ENCODE data around the gene SMPX. TPM values are rescaled to one million over a fixed set of nuclear protein-coding genes. Genes with fewer than 3 reads are reported as not detected.
A peak's percentile ranks its signal among the peaks of the same experiment; 100 is the strongest.

SMPX gene
- total RNA-seq, 1 experiment from 2014 or later, result 16.8 TPM

DNA sequence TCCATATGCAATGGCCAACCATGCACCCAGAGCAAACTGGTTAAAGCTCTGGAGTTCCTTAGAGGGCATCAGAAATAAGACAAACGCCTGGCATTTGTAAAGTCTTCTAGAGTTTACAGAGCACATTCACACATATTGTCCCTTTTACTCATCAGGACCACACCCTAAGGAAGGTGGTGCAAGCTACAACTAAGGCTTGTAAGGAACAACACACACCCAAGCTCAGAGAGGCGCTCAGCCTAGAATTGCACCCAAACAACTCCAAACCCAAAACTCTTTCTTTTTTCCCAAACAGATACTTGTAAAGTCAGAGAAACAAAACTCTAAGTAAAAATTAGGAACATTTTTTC lies 46.1 kb downstream of the SMPX start:
- H3K27me3 ChIP-seq, result no peaks in the 10 kb centered on the region
- no peaks in the 10 kb centered on the region for H3K36me3 ChIP-seq
- DNase-seq, result no peak
- no peak overlapping the region for H3K4me3 ChIP-seq
- no peak overlapping the region for H3K27ac ChIP-seq
- H3K4me1 ChIP-seq, result no peaks in the 10 kb centered on the region; the same call in 1 of the 2 replicates
- H3K9me3 ChIP-seq (replicated peaks), result peaks cover 4% of the 10 kb centered on the region; the same call in 1 of the 2 replicates

DNA sequence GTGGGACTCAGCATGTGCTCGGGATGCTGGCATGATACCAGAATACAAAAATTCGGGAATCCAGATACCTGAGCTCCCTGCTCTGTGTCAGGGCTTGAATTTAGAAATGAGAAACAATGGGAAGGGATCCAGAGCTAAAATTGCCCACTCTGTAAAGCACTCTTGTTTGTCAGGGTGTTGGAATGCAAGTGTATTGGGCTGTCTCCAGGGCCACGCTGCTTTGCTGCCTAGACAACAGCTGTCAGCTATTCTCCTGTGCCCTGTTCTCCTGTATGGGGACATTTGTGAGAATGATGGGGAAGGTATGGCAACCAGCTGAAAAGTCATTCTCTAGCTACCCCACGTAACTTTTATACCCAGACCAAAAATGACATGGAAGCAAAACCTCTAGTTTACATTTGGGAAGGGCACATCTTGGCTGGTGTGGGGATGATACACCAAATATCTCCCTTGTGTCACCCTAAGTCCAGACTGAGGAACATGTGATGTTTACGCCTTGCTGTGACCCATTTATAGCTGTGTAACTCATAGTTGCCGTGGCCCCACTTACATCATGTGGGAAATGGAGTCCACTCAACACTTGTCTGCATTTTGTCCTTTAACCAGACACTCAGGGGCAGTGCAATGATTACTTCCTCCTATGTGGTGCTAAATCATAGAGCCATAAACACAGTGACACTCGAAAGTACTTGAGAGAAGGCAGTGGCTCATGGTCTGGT lies 46.6 kb downstream of the SMPX start:
- Histone ChIP-seq H3K9me3 (replicated peaks) (peaks cover 4% of the 10 kb centered on the region; the same call in 1 of the 2 replicates), H3K27me3 (no peaks in the 10 kb centered on the region), H3K4me1 (no peaks in the 10 kb centered on the region; the same call in 1 of the 2 replicates), H3K4me3 (no peak overlapping the region), H3K27ac (no peak overlapping the region), H3K36me3 (no peaks in the 10 kb centered on the region)
- DNase-seq, result no peak

DNA sequence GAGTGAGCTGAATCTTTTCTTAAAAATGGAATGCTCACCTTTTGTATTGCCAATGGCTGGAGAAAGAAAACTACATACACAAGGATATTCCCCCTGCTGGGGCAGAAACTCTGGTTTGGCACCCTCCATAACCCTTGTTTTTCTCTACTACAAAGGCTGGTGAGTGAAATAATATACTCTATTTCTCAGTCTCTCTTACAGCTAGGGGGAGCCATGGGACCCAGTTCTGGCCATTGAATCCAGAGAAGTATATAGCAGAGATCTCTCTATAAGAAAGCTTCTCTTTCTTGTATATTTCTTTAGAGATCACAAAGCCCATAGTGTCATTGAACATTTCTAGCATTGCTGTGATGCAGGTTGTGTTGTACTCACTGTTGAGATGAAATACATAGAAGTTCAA lies 49.8 kb downstream of the SMPX start:
- H3K4me3 ChIP-seq, result no peak overlapping the region
- H3K4me1 ChIP-seq, result no peaks in the 10 kb centered on the region; the same call in 1 of the 2 replicates
- H3K27ac ChIP-seq, result no peak overlapping the region
- H3K36me3 ChIP-seq, result no peaks in the 10 kb centered on the region
- no peaks in the 10 kb centered on the region for H3K27me3 ChIP-seq
- DNase-seq, result peak; percentile 17 to 55
- H3K9me3 ChIP-seq (replicated peaks), result peaks cover 3% of the 10 kb centered on the region; the same call in 1 of the 2 replicates

DNA sequence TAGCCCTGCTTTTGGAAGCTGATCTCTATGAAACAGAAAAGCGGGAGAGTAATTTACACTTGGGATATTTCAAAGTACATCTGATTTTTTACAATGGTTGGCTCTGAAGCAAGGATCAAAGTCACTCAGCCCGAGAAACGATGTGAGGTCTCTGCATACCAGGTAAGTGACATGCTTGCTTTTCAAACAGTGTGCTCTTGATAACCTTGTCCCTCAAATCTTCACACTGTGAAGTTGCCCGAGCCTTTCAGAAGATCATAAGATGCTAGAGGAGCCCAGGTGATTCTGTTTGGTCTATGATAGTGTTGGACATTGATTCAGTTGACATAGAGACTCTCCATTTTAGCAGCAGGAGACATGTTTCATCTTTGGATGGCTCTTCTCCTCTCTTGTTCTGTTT lies 52.7 kb downstream of the SMPX start:
- Histone ChIP-seq H3K9me3 (replicated peaks) (no peaks in the 10 kb centered on the region), H3K27me3 (no peaks in the 10 kb centered on the region), H3K4me3 (no peak overlapping the region), H3K27ac (no peak overlapping the region), H3K4me1 (peaks cover 6% of the 10 kb centered on the region; the same call in 1 of the 2 replicates), H3K36me3 (no peaks in the 10 kb centered on the region)
- no peak for DNase-seq

DNA sequence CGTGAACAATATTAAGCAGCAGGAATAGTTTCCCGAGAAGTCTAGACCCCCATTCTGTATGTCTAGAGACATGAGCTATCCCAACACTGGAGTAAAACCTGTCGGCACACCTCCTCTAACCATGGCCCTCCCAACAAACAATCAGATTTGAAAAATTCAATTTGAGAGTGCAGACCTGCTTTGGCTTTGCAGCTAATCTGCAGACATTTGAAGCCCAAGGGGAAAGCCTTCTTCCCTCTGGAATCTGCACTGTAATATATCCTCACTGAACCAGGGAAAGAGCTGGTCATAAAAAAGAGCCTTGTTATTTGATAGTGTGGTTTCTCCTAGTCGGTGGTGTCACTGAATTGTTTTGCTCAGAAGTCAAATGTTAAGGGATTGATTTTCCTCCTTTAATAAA lies 55.2 kb downstream of the SMPX start:
- Histone ChIP-seq H3K27ac (no peak overlapping the region), H3K4me3 (no peak overlapping the region), H3K36me3 (no peaks in the 10 kb centered on the region), H3K4me1 (peaks cover 6% of the 10 kb centered on the region; the same call in 1 of the 2 replicates), H3K9me3 (replicated peaks) (no peaks in the 10 kb centered on the region), H3K27me3 (no peaks in the 10 kb centered on the region)
- no peak for DNase-seq

DNA sequence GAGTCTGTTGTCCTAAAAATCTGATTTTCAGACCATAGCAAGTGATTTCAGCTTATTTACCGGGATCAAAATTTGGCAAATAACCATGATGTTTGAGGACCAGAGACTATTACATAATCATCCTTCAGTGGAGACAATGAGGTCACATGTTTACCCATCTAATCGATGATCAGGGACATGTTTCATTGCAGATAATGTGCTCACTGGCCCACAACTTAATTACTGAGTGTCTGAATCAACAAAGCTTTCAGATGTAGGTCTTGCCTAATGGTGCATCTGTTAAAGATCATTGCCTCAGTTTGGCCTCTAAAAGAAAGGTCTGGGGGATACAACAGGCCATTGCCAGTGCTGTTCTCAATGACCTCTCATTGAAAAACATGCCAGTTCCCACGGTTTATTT lies 56.9 kb downstream of the SMPX start:
- no peaks in the 10 kb centered on the region for H3K36me3 ChIP-seq
- no peak overlapping the region for H3K27ac ChIP-seq
- no peaks in the 10 kb centered on the region for H3K27me3 ChIP-seq
- no peak overlapping the region for H3K4me3 ChIP-seq
- DNase-seq, result no peak
- H3K4me1 ChIP-seq, result peaks cover 6% of the 10 kb centered on the region; the same call in 1 of the 2 replicates
- H3K9me3 ChIP-seq (replicated peaks), result no peaks in the 10 kb centered on the region

DNA sequence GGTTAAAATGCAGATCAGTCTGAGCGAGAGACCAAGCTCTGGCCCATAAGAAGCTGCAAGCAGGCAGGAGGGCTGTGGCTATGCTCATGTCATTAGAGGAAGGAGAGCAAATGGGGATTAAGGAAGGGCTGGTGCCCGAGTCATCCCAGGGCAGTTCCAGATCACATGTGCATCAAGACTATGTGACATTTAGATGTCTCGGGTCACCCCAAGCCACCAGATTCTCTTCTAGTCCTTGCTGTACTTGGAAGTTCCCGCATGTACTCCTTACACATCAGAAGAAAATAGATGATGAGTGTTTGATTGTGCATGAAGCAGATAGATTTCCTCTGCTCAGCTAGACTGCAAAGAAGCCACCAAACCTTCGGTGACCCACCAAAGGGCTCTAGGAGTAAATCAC lies 57.6 kb downstream of the SMPX start:
- Histone ChIP-seq H3K36me3 (no peaks in the 10 kb centered on the region), H3K4me1 (peaks cover 6% of the 10 kb centered on the region; the same call in 1 of the 2 replicates), H3K9me3 (replicated peaks) (no peaks in the 10 kb centered on the region), H3K4me3 (no peak overlapping the region), H3K27ac (no peak overlapping the region), H3K27me3 (no peaks in the 10 kb centered on the region)
- DNase-seq, result no peak

DNA sequence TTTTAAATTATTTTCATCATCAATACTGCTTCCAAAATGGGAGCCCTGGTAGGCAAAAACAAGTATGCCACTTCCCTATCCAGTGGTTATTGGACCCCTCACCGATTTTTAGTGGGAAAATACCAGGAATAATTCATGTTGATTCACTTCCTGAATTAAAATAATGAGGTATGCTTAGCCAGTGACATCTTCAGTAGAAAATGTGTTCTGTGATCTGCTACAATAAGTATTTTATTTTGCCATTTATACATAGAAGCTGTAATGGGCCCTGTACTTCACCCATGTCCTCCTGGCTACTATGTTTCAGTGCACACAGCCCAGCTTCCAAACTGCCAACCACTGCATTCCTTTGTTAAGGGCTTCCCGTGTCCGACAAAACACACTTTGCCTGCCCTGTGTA lies 58.8 kb downstream of the SMPX start:
- Histone ChIP-seq H3K4me3 (no peak overlapping the region), H3K9me3 (replicated peaks) (no peaks in the 10 kb centered on the region), H3K4me1 (peaks cover 6% of the 10 kb centered on the region; the same call in 1 of the 2 replicates), H3K27me3 (no peaks in the 10 kb centered on the region), H3K27ac (no peak overlapping the region), H3K36me3 (no peaks in the 10 kb centered on the region)
- no peak for DNase-seq

DNA sequence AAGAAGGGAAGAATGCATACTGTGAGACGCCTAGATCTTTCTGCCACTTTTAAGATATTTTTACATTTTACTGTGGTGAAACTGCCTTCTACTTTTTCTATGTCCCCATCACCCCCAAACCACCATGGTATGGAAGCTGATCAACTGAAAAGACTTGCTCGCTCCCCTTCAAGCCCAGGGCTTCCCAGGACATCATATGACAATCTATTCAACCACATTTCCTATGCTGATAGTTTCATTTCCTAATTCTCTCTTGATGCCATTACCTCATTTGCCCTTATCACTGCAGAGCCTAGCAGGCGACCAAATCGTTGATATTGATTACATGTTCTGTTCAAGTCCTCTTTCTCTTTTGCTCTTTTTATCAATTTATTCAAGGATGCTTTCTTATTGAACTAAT lies 59.6 kb downstream of the SMPX start:
- Histone ChIP-seq H3K27me3 (no peaks in the 10 kb centered on the region), H3K36me3 (no peaks in the 10 kb centered on the region), H3K4me3 (no peak overlapping the region), H3K27ac (no peak overlapping the region), H3K4me1 (peaks cover 6% of the 10 kb centered on the region; the same call in 1 of the 2 replicates), H3K9me3 (replicated peaks) (no peaks in the 10 kb centered on the region)
- no peak for DNase-seq

DNA sequence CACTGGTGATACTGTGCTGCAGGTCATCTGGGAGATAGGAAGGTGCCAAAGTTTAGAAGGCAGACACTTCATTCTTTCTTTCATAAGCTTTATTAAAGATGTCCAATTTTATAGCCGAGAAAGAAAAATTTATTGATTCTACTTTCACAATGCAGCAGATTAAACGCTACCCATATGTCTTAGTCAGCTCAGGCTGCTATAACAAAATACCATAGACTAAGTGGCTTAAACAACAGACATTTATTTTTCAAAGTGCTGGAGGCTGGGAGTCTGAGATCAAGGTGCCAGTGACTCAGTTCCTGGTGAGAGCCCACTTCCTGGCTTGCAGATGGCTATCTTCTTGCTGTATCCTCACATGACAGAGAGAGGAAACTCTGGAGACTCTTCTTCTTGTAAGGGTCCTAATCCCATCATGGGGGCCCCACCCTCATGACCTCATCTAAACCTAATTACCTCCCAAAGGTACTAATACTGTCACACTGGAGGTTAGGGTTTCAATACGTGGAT lies 66.4 kb downstream of the SMPX start:
- DNase-seq, result no peak
- Histone ChIP-seq H3K27ac (no peak overlapping the region), H3K4me1 (no peaks in the 10 kb centered on the region), H3K9me3 (replicated peaks) (no peaks in the 10 kb centered on the region), H3K36me3 (no peaks in the 10 kb centered on the region), H3K4me3 (no peak overlapping the region), H3K27me3 (no peaks in the 10 kb centered on the region)

DNA sequence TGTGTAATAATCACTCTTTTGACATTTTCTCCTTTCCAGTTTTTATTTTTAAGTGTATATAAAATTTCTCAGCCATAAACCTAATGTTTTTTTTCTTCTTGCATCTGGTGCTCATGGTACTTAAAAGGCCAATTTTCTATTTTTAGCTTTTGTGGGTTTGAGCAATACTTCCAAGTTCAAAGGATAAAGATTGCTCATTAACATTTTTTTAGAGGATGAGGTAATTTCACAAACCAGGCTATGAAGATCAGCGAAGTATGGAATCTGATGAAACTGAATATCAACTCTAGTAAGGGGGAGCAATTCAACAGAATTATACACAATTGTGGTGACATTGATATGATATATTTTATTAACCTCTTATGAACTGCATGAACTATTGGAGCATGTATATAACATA lies 74.0 kb downstream of the SMPX start:
- H3K27me3 ChIP-seq, result no peaks in the 10 kb centered on the region
- no peak for DNase-seq
- H3K27ac ChIP-seq, result no peak overlapping the region
- H3K9me3 ChIP-seq (replicated peaks), result no peaks in the 10 kb centered on the region
- H3K36me3 ChIP-seq, result no peaks in the 10 kb centered on the region
- no peaks in the 10 kb centered on the region for H3K4me1 ChIP-seq
- no peak overlapping the region for H3K4me3 ChIP-seq

DNA sequence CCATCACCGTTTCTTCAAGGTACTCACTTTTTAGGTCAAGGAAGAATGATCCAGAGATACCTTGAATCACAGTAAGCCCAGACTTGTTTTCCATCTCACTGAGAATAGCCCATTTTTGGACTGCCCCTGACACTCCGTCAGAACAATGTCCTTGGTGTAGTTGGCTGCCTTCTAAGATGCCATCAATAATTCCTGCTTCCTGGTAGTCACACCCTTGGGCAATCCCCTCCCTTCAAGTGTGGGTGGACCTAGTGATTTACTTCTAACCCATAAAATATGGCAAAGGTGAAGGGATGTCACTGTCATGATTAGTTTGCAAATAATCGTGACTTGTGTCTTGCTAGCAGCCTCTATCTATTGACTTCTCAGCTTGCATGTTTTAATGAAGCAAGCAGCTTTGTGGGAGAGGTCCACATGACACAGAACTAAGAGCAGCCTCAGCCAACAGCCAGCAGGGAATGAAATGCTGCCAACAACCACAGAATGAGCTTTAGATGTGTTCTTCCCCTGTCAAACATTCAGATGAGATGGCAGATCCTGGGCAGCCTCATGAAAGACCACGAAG lies 79.8 kb downstream of the SMPX start:
- Histone ChIP-seq H3K4me3 (no peak overlapping the region), H3K27ac (no peak overlapping the region), H3K36me3 (no peaks in the 10 kb centered on the region), H3K4me1 (no peaks in the 10 kb centered on the region), H3K27me3 (no peaks in the 10 kb centered on the region), H3K9me3 (replicated peaks) (no peaks in the 10 kb centered on the region)
- DNase-seq, result no peak

DNA sequence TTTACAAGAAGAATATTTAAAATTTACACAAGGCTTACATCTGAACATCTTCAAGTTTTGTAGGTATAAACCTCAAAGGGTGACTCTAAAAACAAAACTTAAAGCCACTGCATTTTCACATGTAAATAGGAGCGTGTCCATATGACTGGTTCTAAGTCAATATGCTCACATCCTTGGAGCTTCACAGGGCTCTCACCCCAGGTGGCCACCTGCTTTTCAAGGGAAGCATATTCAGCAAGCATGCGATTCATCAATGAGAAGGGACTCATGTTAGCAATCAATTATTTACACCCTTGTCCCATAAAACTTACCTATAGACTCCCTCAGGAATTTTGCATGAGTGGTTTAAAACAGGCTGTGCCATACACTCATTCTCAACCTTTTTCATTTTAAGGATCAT lies 82.0 kb downstream of the SMPX start:
- Histone ChIP-seq H3K27me3 (no peaks in the 10 kb centered on the region), H3K27ac (no peak overlapping the region), H3K9me3 (replicated peaks) (no peaks in the 10 kb centered on the region), H3K36me3 (no peaks in the 10 kb centered on the region), H3K4me3 (no peak overlapping the region), H3K4me1 (no peaks in the 10 kb centered on the region)
- no peak for DNase-seq

DNA sequence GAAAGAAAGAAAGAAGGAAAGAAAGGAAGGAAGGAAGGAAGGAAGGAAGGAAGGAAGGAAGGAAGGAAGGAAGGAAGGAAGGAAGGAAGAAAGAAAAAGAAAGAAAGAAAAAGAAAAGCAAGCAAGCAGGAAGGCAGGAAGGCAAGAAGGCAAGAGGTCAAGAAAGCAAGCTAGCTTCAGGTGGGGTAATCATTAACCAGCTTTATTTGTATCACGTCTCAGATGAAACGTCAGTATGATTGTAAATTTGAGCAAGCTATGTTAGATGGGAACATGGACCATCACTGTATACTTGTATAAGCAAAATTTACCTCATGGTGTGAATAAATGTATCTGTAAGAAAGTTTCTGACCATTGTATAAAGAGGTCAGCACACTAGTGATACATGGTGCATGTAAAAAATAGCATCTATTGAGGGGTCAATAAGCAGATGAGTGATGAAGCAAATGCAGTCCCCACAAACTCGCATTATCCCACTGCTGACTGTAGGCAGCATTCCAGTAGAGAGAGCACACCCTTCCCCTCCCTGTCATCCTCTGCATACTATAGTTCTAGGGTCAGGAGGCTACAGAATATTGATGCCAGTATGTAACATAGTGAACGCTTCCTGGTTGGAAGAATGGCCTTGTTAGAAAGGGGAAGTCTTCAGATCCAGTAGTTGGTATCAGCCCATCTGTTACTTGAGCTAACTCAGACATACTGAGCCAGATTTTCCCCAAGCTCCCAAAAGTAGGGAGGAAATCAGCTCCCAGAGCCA lies 83.3 kb downstream of the SMPX start:
- Histone ChIP-seq H3K4me3 (no peak overlapping the region), H3K9me3 (replicated peaks) (no peaks in the 10 kb centered on the region), H3K4me1 (no peaks in the 10 kb centered on the region), H3K36me3 (no peaks in the 10 kb centered on the region), H3K27me3 (no peaks in the 10 kb centered on the region), H3K27ac (no peak overlapping the region)
- DNase-seq, result no peak

DNA sequence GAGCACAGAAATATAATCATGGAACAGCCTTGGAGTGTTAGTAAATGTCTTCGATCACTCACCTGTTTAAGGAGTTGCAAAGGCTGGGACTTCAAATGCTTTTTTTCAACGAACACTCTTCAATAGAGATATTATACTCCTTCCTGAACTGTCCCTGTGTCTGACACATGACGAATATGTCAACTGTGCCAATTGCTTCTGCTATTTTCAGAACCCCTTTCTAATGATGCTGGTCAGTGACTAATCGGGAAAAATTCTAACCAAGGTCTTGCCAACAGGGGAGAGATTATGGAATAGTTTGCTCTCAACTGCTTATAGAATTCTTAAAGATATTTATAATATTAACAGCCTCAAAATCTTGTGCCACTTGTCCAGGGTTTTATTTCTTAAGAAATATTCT lies 91.2 kb downstream of the SMPX start:
- H3K27ac ChIP-seq, result no peak overlapping the region
- no peaks in the 10 kb centered on the region for H3K9me3 ChIP-seq (replicated peaks)
- peak in 1 of 2 experiments; percentile 11 for DNase-seq

More for the DNA sequence above, 91.2 kb downstream of the SMPX start:
- Histone ChIP-seq H3K27me3 (no peaks in the 10 kb centered on the region), H3K36me3 (no peaks in the 10 kb centered on the region), H3K4me1 (no peaks in the 10 kb centered on the region; the same call in none of the 2 replicates), H3K4me3 (no peak overlapping the region)

Measured in SJCRH30 (cell line).